Activated naive CD8-positive, alpha-beta T cell treated with anti-CD3 and anti-CD28 coated beads, Interleukin-2, amount 10 ng/mL, durations not matched to agents 7 days and 5 days (primary cell): Measurements from ENCODE around the gene SPSB1. TPM values are rescaled to one million over a fixed set of nuclear protein-coding genes. Genes with fewer than 3 reads are reported as not detected.

ENCODE experiments used
- ATAC-seq: fragments of 150-1000 bp; cut with Tn5 transposase; one replicate; pipeline ENCODE4 v1.10.0; 2021; ENCODE audit warnings: low read depth, moderate library complexity
- POLR2A ChIA-PET: fragments of 350-600 bp; sonication (Branson Sonifier 250); formaldehyde crosslinking; loops from one replicate; lab custom pipeline; 2021; ENCODE audit warnings: antibody characterized with exemption; lab: Charles Lee
- DNase-seq: peaks from one replicate; pipeline ENCODE4 v3.0.0; 2021
- H3K27ac Mint-ChIP-seq: one replicate; pipeline ENCODE4 v1.8.0; 2022; ENCODE audit warnings: mild to moderate bottlenecking, mixed read lengths
- H3K27me3 Mint-ChIP-seq: one replicate; pipeline ENCODE4 v1.8.0; 2022; ENCODE audit warnings: mild to moderate bottlenecking, moderate library complexity, mixed read lengths
- H3K36me3 Mint-ChIP-seq: one replicate; pipeline ENCODE4 v1.8.0; 2021; ENCODE audit warnings: mild to moderate bottlenecking, mixed read lengths
- H3K4me1 Mint-ChIP-seq: one replicate; pipeline ENCODE4 v1.8.0; 2021; ENCODE audit warnings: mixed read lengths
- H3K4me3 Mint-ChIP-seq: one replicate; pipeline ENCODE4 v1.8.0; 2022; ENCODE audit warnings: mild to moderate bottlenecking, moderate library complexity, mixed read lengths
- H3K9me3 Mint-ChIP-seq: one replicate; pipeline ENCODE4 v1.8.0; 2021; ENCODE audit warnings: mixed read lengths
- total RNA-seq, 2 experiments: library from RNA; stranded (reverse); gene quantifications; one replicate each; pipeline ENCODE4 v1.2.3, GENCODE V29; 2021

The SPSB1 gene
- total RNA-seq, 2 experiments from 2014 or later, result 1.6 TPM

GRCh38 chr1:9356021-9356420 lies 63.3 kb downstream of the SPSB1 start:
- ATAC-seq (no peak), DNase-seq (no peak)
- H3K36me3 Mint-ChIP-seq, result no peaks in the 10 kb centered on the region
- no peak overlapping the region for H3K27ac Mint-ChIP-seq
- POLR2A ChIA-PET, result no interaction called here
- no peak overlapping the region for H3K4me3 Mint-ChIP-seq
- H3K4me1 Mint-ChIP-seq, result no peaks in the 10 kb centered on the region
- no peaks in the 10 kb centered on the region for H3K27me3 Mint-ChIP-seq
- no peaks in the 10 kb centered on the region for H3K9me3 Mint-ChIP-seq

DNA sequence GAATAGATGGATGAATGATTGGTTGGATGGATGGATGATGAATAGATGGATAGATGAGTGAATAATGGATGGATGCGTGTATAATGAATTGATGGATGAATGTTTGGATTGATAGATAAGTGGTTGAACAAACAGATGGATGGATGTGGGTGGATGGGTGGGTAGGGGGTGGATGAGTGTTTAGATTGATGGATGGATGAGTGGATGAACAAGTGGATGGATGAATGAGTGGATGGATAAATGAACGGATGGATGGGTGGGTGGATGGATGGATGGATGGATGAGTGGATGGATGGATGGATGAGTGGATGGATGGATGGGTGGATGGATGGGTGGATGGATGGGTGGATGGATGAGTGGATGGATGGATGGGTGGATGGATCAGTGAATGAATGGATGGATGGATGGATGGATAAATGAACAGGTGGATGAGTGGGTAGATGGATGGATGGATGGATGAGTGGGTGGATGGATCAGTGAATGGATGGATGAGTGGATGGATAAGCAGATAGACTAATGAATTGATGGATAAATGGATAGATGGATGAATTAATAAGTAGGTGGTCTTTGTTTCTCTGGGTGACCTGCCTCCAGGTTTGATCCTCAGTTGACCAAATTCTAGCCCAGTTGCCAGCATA lies 64.3 kb downstream of the SPSB1 start:
- DNase-seq, result no peak
- Mint-ChIP-seq H3K27me3 (no peaks in the 10 kb centered on the region), H3K4me1 (no peaks in the 10 kb centered on the region), H3K4me3 (no peak overlapping the region), H3K9me3 (no peaks in the 10 kb centered on the region), H3K36me3 (no peaks in the 10 kb centered on the region), H3K27ac (no peak overlapping the region)
- no peak for ATAC-seq
- POLR2A ChIA-PET, result no interaction called here

- POLR2A ChIA-PET, result no interaction called here
- Mint-ChIP-seq H3K9me3 (no peaks in the 10 kb centered on the region), H3K4me1 (no peaks in the 10 kb centered on the region), H3K4me3 (no peak overlapping the region), H3K36me3 (no peaks in the 10 kb centered on the region), H3K27me3 (no peaks in the 10 kb centered on the region), H3K27ac (no peak overlapping the region)
- ATAC-seq (no peak), DNase-seq (no peak)
These were observed 65.3 kb downstream of the SPSB1 start for GRCh38 chr1:9357958-9358357.

DNA sequence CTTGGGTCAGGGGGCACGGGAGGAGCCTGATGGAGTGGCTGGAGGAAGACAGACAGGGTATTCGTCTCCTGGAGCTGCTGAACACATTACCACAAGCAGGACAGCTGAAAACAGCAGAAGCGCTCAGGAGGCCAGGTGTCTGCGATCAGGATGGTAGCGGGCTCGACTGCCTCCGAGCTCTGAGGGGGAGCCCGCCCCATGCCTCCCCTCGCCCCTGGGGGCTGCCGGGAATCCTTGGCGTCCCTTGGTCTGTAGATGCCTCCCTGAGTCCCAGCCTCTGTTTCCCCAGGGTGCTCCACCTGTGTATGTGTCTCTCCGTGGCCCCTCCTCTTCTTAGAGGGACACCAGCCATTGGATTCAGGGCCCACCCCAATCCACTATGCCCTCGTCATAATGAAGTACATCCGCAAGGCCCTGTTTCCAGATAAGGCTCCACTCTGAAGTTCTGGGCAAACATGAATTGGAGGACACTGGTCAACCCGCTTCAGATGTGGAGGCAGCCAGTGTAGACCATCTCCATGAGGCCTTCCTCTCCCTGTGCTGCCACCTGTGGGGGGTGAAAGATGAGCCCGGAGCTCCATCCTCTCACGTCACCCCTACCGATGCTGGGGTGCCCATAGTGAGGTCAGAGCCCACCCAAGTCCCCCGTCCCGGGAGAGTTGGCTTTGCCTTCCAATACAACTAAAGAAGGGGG lies 67.8 kb downstream of the SPSB1 start:
- POLR2A ChIA-PET, result no interaction called here
- H3K27ac Mint-ChIP-seq, result no peak overlapping the region
- DNase-seq, result no peak
- H3K27me3 Mint-ChIP-seq, result peaks cover 2% of the 10 kb centered on the region
- no peaks in the 10 kb centered on the region for H3K4me1 Mint-ChIP-seq
- no peaks in the 10 kb centered on the region for H3K36me3 Mint-ChIP-seq
- H3K4me3 Mint-ChIP-seq, result no peak overlapping the region
- ATAC-seq, result no peak
- H3K9me3 Mint-ChIP-seq, result no peaks in the 10 kb centered on the region

- POLR2A ChIA-PET, result no interaction called here
- ATAC-seq (no peak), DNase-seq (no peak)
- no peaks in the 10 kb centered on the region for H3K36me3 Mint-ChIP-seq
- no peaks in the 10 kb centered on the region for H3K4me1 Mint-ChIP-seq
- H3K27me3 Mint-ChIP-seq, result peaks cover 2% of the 10 kb centered on the region
- no peak overlapping the region for H3K4me3 Mint-ChIP-seq
- H3K9me3 Mint-ChIP-seq, result no peaks in the 10 kb centered on the region
- no peak overlapping the region for H3K27ac Mint-ChIP-seq
These were observed 69.1 kb downstream of the SPSB1 start for GRCh38 chr1:9361630-9362260.

DNA sequence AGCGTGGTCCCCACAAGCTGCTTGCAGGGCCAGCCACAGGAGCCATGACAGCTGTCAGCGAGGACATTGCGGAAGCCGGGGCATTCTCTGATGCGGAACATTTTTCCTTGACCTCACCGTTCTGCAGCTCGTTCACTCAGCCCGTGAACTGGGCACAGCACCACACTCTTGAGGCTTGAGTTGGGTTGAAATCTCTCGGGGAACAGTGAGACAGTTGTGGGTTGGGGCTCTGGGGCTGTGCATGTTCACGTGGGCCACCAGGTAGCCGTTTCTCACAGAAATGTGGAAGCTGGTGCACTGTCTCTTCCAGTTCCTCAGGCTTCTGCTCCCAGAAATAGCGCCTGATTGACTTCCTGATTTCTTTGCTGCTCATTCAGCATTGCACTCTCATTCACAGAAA lies 69.8 kb downstream of the SPSB1 start:
- Mint-ChIP-seq H3K9me3 (no peaks in the 10 kb centered on the region), H3K36me3 (no peaks in the 10 kb centered on the region), H3K4me1 (no peaks in the 10 kb centered on the region), H3K27ac (no peak overlapping the region), H3K4me3 (no peak overlapping the region), H3K27me3 (peaks cover 2% of the 10 kb centered on the region)
- DNase-seq (no peak), ATAC-seq (no peak)
- POLR2A ChIA-PET, result no interaction called here

DNA sequence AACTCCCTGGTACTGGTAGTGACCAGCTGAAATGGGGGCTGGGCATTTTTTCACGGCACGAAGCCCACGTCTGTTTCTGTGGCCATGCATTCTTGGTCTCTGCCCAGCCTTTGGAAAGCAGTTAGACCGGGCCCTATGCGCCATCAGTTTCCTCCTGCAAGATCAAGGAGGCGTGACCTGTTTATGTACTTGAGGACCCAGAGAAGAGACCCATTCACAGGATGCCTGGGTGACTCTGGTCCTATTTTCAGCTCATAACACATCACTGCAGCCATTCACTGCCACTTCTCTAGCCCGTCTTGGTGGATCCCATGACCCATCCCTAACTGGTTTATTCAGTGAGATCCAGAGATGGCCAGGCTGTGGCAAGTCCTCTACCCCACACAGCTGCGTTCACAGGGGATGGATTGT lies 70.4 kb downstream of the SPSB1 start:
- Mint-ChIP-seq H3K27ac (no peak overlapping the region), H3K27me3 (peaks cover 2% of the 10 kb centered on the region), H3K9me3 (no peaks in the 10 kb centered on the region), H3K4me3 (no peak overlapping the region), H3K36me3 (no peaks in the 10 kb centered on the region), H3K4me1 (no peaks in the 10 kb centered on the region)
- POLR2A ChIA-PET, result no interaction called here
- ATAC-seq, result no peak
- DNase-seq, result no peak

DNA sequence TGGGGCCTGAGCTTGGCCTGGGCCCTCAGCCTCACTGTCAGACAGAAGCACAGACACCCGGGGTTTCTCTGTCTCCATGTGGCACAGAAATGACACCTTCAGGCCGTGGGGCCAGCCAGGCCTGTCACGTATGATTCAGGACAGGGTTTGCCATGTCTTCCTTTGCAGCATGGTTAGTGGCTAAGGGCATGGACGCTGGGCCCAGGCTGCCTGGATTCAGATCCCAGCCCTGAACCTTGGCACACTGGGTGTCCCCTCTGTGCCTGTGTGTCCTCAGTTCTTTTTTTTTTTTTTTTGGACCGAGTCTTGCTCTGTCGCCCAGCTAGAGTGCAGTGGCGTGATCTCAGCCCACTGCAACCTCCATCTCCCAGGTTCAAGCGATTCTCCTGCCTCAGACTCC lies 73.6 kb downstream of the SPSB1 start:
- POLR2A ChIA-PET, result interaction anchor here (0.5 to 0.7 kb wide), 2 partner anchors 110 to 142 kb away, joined by 3 to 4 read pairs; no protein-coding TSS in a partner anchor
- Mint-ChIP-seq H3K4me3 (no peak overlapping the region), H3K9me3 (no peaks in the 10 kb centered on the region), H3K4me1 (peaks cover 4% of the 10 kb centered on the region), H3K36me3 (no peaks in the 10 kb centered on the region), H3K27ac (no peak overlapping the region), H3K27me3 (peaks cover 12% of the 10 kb centered on the region)
- no peak for ATAC-seq
- DNase-seq, result no peak

DNA sequence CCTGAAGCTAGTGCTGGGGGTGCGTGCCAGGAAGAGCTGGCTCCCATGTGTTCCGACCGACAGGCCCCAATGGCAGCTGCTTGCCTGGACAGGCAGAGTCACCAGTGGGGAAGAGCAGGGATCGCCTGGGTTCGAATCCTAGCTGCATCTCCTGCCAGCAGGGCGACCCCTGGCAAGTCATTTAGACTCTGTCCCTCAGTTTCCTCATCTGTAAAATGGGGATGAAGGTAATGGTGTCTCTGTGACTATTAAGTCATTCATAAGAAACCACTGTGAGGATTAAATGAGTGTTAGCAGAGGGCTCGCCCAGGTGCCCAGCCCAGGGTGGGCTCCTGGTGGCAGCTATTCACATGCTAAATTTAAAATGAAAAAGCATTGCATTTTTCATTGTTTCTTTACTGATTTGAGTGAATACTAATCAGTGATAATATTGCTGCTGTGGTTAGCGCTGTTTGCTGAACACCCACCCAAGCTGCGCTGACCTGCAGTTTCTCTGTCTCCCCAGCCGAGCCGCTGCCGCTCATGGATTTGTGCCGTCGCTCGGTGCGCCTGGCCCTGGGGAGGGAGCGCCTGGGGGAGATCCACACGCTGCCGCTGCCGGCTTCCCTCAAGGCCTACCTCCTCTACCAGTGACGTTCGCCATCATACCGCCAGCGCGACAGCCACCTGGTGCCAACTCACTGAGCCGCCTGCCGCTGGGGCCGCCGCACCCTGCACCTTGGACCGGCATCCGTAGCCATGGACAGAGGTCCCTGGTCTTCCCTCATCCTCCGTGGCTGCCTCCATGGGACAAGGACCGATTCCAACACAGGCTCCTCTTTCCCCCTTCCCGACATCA lies 74.5 kb downstream of the SPSB1 start:
- H3K9me3 Mint-ChIP-seq, result no peaks in the 10 kb centered on the region
- DNase-seq, result no peak
- H3K4me3 Mint-ChIP-seq, result no peak overlapping the region
- ATAC-seq, result no peak
- POLR2A ChIA-PET, result interaction anchor here (0.5 to 0.7 kb wide), 2 partner anchors 109 to 141 kb away, joined by 3 to 4 read pairs; no protein-coding TSS in a partner anchor
- peaks cover 12% of the 10 kb centered on the region for H3K27me3 Mint-ChIP-seq
- H3K4me1 Mint-ChIP-seq, result peaks cover 4% of the 10 kb centered on the region
- no peak overlapping the region for H3K27ac Mint-ChIP-seq
- no peaks in the 10 kb centered on the region for H3K36me3 Mint-ChIP-seq

GRCh38 chr1:9367806-9368205 lies 75.1 kb downstream of the SPSB1 start:
- H3K9me3 Mint-ChIP-seq, result no peaks in the 10 kb centered on the region
- H3K27me3 Mint-ChIP-seq, result peaks cover 12% of the 10 kb centered on the region
- H3K4me1 Mint-ChIP-seq, result peaks cover 4% of the 10 kb centered on the region
- no peak for DNase-seq
- no peak for ATAC-seq
- POLR2A ChIA-PET, result no interaction called here
- no peaks in the 10 kb centered on the region for H3K36me3 Mint-ChIP-seq
- no peak overlapping the region for H3K4me3 Mint-ChIP-seq
- no peak overlapping the region for H3K27ac Mint-ChIP-seq

DNA sequence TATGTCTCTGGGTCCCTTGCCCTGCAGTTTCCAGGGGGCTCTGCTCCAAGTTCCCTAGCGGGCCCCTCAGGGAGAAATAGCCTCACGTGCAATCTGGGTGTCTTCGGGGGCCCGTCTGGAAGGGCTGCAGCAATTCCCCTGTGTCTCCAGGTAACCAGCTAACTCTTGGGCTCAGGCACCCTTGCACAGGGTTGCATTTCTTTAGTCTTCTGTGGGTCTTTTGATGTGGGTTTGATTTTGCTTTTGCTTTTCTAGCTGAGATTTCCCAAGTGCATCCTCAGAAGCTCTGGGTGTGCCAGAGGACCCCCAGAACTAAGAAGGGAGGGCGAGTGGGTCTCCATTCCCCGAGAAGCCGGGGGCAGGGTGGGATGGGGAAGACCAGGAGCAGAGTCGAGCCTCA lies 75.7 kb downstream of the SPSB1 start:
- DNase-seq (no peak), ATAC-seq (no peak)
- Mint-ChIP-seq H3K4me1 (peaks cover 4% of the 10 kb centered on the region), H3K27ac (no peak overlapping the region), H3K9me3 (no peaks in the 10 kb centered on the region), H3K4me3 (no peak overlapping the region), H3K36me3 (no peaks in the 10 kb centered on the region), H3K27me3 (peaks cover 12% of the 10 kb centered on the region)
- POLR2A ChIA-PET, result no interaction called here

- H3K4me3 Mint-ChIP-seq, result no peak overlapping the region
- POLR2A ChIA-PET, result no interaction called here
- H3K4me1 Mint-ChIP-seq, result peaks cover 4% of the 10 kb centered on the region
- no peak for DNase-seq
- peaks cover 17% of the 10 kb centered on the region for H3K27me3 Mint-ChIP-seq
- no peaks in the 10 kb centered on the region for H3K36me3 Mint-ChIP-seq
- H3K27ac Mint-ChIP-seq, result no peak overlapping the region
- ATAC-seq, result no peak
- H3K9me3 Mint-ChIP-seq, result no peaks in the 10 kb centered on the region
These were observed 77.5 kb downstream of the SPSB1 start for GRCh38 chr1:9369964-9370788.
